ENCODE data around the gene TMEM179. TPM values are rescaled to one million over a fixed set of nuclear protein-coding genes. Genes with fewer than 3 reads are reported as not detected.

Gene TMEM179
- total RNA-seq, 2 donors from 2014 or later = 8.2 to 15.7 TPM

DNA sequence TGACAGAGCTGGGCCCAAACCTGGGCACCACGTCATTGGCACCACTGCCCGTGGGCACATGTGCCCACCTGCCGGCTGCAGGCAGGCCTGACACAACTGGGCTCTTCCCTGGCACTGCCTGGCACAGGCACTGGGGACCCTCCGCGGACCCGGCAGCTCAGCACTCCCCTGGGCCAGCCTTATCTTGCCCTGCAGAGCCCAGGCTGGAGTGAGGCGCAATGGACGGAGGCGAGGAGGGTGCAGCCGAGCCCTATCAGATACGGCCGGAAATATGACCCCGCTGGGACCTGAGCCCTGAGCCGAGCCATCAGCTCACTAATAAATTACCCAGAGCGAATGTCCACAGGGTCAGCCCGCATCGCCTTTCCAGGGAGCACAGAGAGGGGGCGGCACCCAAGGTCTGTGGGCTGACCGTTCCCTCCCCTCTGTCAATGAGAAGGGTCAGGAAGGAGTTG, 26.7 kb downstream of the TMEM179 start:
- Mint-ChIP-seq H3K27ac (no peak overlapping the region), H3K4me1 (peaks cover 6% of the 10 kb centered on the region)

DNA sequence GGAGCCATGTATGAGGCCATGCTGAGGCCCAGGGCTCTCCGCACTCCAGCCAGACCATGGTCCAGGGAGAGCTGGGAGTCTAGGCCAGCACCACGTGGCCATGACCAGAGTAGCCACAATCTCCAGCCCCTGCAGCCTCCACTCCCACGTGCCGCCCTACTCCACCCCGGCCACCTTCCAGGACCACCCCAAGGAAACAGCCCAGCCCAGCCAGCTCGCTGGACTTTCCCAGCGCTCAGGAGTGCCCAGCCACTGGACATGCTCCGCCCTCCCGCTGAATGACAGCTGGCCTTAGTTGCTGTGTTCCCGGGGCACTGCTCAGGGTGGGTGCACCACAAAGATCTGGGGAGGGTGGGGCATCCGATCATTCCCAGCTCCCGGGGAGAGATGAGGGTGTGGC, 27.1 kb downstream of the TMEM179 start:
- Mint-ChIP-seq H3K27ac (no peak overlapping the region), H3K36me3 (ENCODE audit: low read depth) (no peaks in the 10 kb centered on the region), H3K4me3 (no peak overlapping the region), H3K9me3 (no peaks in the 10 kb centered on the region), H3K27me3 (ENCODE audit: insufficient read depth) (no peaks in the 10 kb centered on the region), H3K4me1 (peaks cover 6% of the 10 kb centered on the region)
- DNase-seq = no peak
- no peaks in the 10 kb centered on the region for H3K4me1 ChIP-seq (ENCODE audit: control insufficient read depth, insufficient read depth, low read length)
- no peak overlapping the region for H3K4me3 ChIP-seq (ENCODE audit: low read length)
- no peaks in the 10 kb centered on the region for H3K36me3 ChIP-seq (ENCODE audit: control insufficient read depth, insufficient read depth, low read length)
- TF ChIP-seq, protein P1, sequence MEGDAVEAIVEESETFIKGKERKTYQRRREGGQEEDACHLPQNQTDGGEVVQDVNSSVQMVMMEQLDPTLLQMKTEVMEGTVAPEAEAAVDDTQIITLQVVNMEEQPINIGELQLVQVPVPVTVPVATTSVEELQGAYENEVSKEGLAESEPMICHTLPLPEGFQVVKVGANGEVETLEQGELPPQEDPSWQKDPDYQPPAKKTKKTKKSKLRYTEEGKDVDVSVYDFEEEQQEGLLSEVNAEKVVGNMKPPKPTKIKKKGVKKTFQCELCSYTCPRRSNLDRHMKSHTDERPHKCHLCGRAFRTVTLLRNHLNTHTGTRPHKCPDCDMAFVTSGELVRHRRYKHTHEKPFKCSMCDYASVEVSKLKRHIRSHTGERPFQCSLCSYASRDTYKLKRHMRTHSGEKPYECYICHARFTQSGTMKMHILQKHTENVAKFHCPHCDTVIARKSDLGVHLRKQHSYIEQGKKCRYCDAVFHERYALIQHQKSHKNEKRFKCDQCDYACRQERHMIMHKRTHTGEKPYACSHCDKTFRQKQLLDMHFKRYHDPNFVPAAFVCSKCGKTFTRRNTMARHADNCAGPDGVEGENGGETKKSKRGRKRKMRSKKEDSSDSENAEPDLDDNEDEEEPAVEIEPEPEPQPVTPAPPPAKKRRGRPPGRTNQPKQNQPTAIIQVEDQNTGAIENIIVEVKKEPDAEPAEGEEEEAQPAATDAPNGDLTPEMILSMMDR (conservative IDR thresholded peaks at IDR 0.05) = no peak
- WGBS, 2 experiments (ENCODE audit: insufficient coverage in 1 of 2, insufficient read length in 1 of 2) = 93 to 95% methylated on average over 12 of the region's 12 CpGs
- H3K27me3 ChIP-seq (ENCODE audit: control insufficient read depth, insufficient read depth, low read length, poor library complexity, severe bottlenecking) = no peaks in the 10 kb centered on the region
- H3K9me3 ChIP-seq (ENCODE audit: control insufficient read depth, low read length) = no peaks in the 10 kb centered on the region
- H3K9ac ChIP-seq (ENCODE audit: extremely low read depth, low read length, poor library complexity, severe bottlenecking) = no peak overlapping the region
- no peak overlapping the region for H3K27ac ChIP-seq (ENCODE audit: low read depth, low read length)

More for the DNA sequence above, 26.7 kb downstream of the TMEM179 start:
- DNase-seq = no peak
- H3K9me3 ChIP-seq (ENCODE audit: control insufficient read depth, low read length) = no peaks in the 10 kb centered on the region
- H3K9ac ChIP-seq (ENCODE audit: extremely low read depth, low read length, poor library complexity, severe bottlenecking) = no peak overlapping the region
- TF ChIP-seq, protein P1 (conservative IDR thresholded peaks at IDR 0.05) = no peak
- 82 to 91% methylated on average over 6 to 19 of the region's 19 CpGs for WGBS, 2 experiments (ENCODE audit: insufficient coverage in 1 of 2, insufficient read length in 1 of 2)
- H3K4me3 Mint-ChIP-seq = no peak overlapping the region
- no peaks in the 10 kb centered on the region for H3K4me1 ChIP-seq (ENCODE audit: control insufficient read depth, insufficient read depth, low read length)
- no peaks in the 10 kb centered on the region for H3K27me3 Mint-ChIP-seq (ENCODE audit: insufficient read depth)
- no peaks in the 10 kb centered on the region for H3K36me3 ChIP-seq (ENCODE audit: control insufficient read depth, insufficient read depth, low read length)
- H3K27ac ChIP-seq (ENCODE audit: low read depth, low read length) = no peak overlapping the region
- no peaks in the 10 kb centered on the region for H3K36me3 Mint-ChIP-seq (ENCODE audit: low read depth)
- no peak overlapping the region for H3K4me3 ChIP-seq (ENCODE audit: low read length)
- no peaks in the 10 kb centered on the region for H3K9me3 Mint-ChIP-seq
- no peaks in the 10 kb centered on the region for H3K27me3 ChIP-seq (ENCODE audit: control insufficient read depth, insufficient read depth, low read length, poor library complexity, severe bottlenecking)

- no peak overlapping the region for H3K4me3 ChIP-seq (ENCODE audit: low read length)
- DNase-seq = no peak
- TF ChIP-seq, protein P1 (conservative IDR thresholded peaks at IDR 0.05) = no peak
- no peak overlapping the region for H3K9ac ChIP-seq (ENCODE audit: extremely low read depth, low read length, poor library complexity, severe bottlenecking)
- Mint-ChIP-seq H3K9me3 (no peaks in the 10 kb centered on the region), H3K27ac (no peak overlapping the region), H3K4me3 (no peak overlapping the region), H3K27me3 (ENCODE audit: insufficient read depth) (no peaks in the 10 kb centered on the region), H3K4me1 (peaks cover 6% of the 10 kb centered on the region), H3K36me3 (ENCODE audit: low read depth) (no peaks in the 10 kb centered on the region)
- H3K27ac ChIP-seq (ENCODE audit: low read depth, low read length) = peak overlapping the region; percentile 2
- 83 to 87% methylated on average over 2 to 9 of the region's 9 CpGs for WGBS, 2 experiments (ENCODE audit: insufficient coverage in 1 of 2, insufficient read length in 1 of 2)
- H3K4me1 ChIP-seq (ENCODE audit: control insufficient read depth, insufficient read depth, low read length) = no peaks in the 10 kb centered on the region
- no peaks in the 10 kb centered on the region for H3K36me3 ChIP-seq (ENCODE audit: control insufficient read depth, insufficient read depth, low read length)
- no peaks in the 10 kb centered on the region for H3K27me3 ChIP-seq (ENCODE audit: control insufficient read depth, insufficient read depth, low read length, poor library complexity, severe bottlenecking)
- no peaks in the 10 kb centered on the region for H3K9me3 ChIP-seq (ENCODE audit: control insufficient read depth, low read length)
Measured at GRCh38 chr14:104576970-104577332, 27.6 kb downstream of the TMEM179 start.
